Mesendoderm (in vitro differentiated cells): ENCODE measurements around the gene PLCL1.
A peak's percentile ranks its signal among the peaks of the same experiment; 100 is the strongest.

ENCODE experiments used
- DNase-seq: peaks from one replicate; pipeline ENCODE4 v3.0.0; 2013
- H2AK5ac ChIP-seq: 2 replicates; pipeline ENCODE4 v1.6.1; 2013; ENCODE audit warnings: low read length, inconsistent platforms
- H2BK120ac ChIP-seq: 2 replicates; pipeline ENCODE4 v1.6.1; 2013; ENCODE audit warnings: low read depth, mild to moderate bottlenecking, low read length, moderate library complexity, mixed read lengths
- H2BK15ac ChIP-seq: replicated peaks from 2 replicates; pipeline ENCODE4 v1.6.1; 2013; ENCODE audit warnings: low read depth, mild to moderate bottlenecking, moderate library complexity
- H2BK5ac ChIP-seq: 2 replicates; pipeline ENCODE4 v1.6.1; 2013; ENCODE audit warnings: low read length, inconsistent platforms
- H3K18ac ChIP-seq: 2 replicates; pipeline ENCODE4 v1.6.1; 2013; ENCODE audit warnings: mild to moderate bottlenecking, low read length, mixed read lengths
- H3K23ac ChIP-seq: one replicate; pipeline ENCODE4 v1.6.1; 2013; ENCODE audit warnings: low read length
- H3K27ac ChIP-seq: 2 replicates; pipeline ENCODE4 v1.5.1; 2013; ENCODE audit warnings: low read depth, mild to moderate bottlenecking, inconsistent platforms, low read length, moderate library complexity
- H3K27me3 ChIP-seq: 2 replicates; pipeline ENCODE4 v1.6.1; 2013; ENCODE audit warnings: low read length, control low read depth, mild to moderate bottlenecking, inconsistent platforms; ENCODE audit not compliant: insufficient read depth, poor library complexity
- H3K36me3 ChIP-seq: 2 replicates; pipeline ENCODE4 v1.6.1; 2013; ENCODE audit warnings: low read length, inconsistent platforms; ENCODE audit not compliant: control insufficient read depth, insufficient read depth
- H3K4ac ChIP-seq: one replicate; pipeline ENCODE4 v1.6.1; 2013; ENCODE audit warnings: low read depth, mild to moderate bottlenecking, low read length, moderate library complexity
- H3K4me1 ChIP-seq: 2 replicates; pipeline ENCODE4 v1.6.1; 2013; ENCODE audit warnings: low read depth, low read length, inconsistent platforms; ENCODE audit not compliant: control insufficient read depth
- H3K4me2 ChIP-seq: 2 replicates; pipeline ENCODE4 v1.6.1; 2013; ENCODE audit warnings: low read length
- H3K4me3 ChIP-seq: 2 replicates; pipeline ENCODE4 v1.5.1; 2013; ENCODE audit warnings: mild to moderate bottlenecking, low read length
- H3K56ac ChIP-seq: one replicate; pipeline ENCODE4 v1.6.1; 2013; ENCODE audit warnings: low read length
- H3K79me1 ChIP-seq: 2 replicates; pipeline ENCODE4 v1.6.1; 2013; ENCODE audit warnings: low read length, inconsistent platforms
- H3K79me2 ChIP-seq: 2 replicates; pipeline ENCODE4 v1.6.1; 2013; ENCODE audit warnings: mild to moderate bottlenecking, low read length; ENCODE audit not compliant: control insufficient read depth, insufficient read depth
- H3K9ac ChIP-seq: 2 replicates; pipeline ENCODE4 v1.6.1; 2013; ENCODE audit warnings: low read length, inconsistent platforms
- H4K5ac ChIP-seq: one replicate; pipeline ENCODE4 v1.6.1; 2013; ENCODE audit warnings: low read length
- H4K8ac ChIP-seq: one replicate; pipeline ENCODE4 v1.6.1; 2013; ENCODE audit warnings: low read depth, mild to moderate bottlenecking, control low read depth, low read length, moderate library complexity
- WGBS: extraction: QIAGEN DNeasy Blood & Tissue Kit; methylation state at CpG from one replicate; pipeline ENCODE4 v1.1.7; 2013; ENCODE audit warnings: low lambda C conversion rate, missing lambda C conversion rate; ENCODE audit not compliant: insufficient coverage; ENCODE audit errors: extremely low coverage; 5-methylcytosine and 5-hydroxymethylcytosine counted together

Gene PLCL1

GRCh38 chr2:198055716-198056115, 251.3 kb downstream of the PLCL1 start:
- no peaks in the 10 kb centered on the region for H3K79me2 ChIP-seq
- H3K56ac ChIP-seq: no peak overlapping the region
- DNase-seq: peak; percentile 19
- no peak overlapping the region for H4K5ac ChIP-seq
- H3K18ac ChIP-seq: no peak overlapping the region
- no peaks in the 10 kb centered on the region for H3K36me3 ChIP-seq
- no peak overlapping the region for H3K4me3 ChIP-seq
- no peak overlapping the region for H2BK5ac ChIP-seq
- no peak overlapping the region for H3K4me2 ChIP-seq
- no peak overlapping the region for H2BK15ac ChIP-seq
- H3K4ac ChIP-seq: no peak overlapping the region
- H3K79me1 ChIP-seq: no peaks in the 10 kb centered on the region
- no peak overlapping the region for H4K8ac ChIP-seq
- H3K23ac ChIP-seq: no peak overlapping the region
- no peaks in the 10 kb centered on the region for H3K27me3 ChIP-seq
- H2AK5ac ChIP-seq: no peak overlapping the region
- no peak overlapping the region for H3K9ac ChIP-seq
- no peaks in the 10 kb centered on the region for H3K4me1 ChIP-seq
- no peak overlapping the region for H2BK120ac ChIP-seq
- WGBS: no CpG with 5 or more reads among the region's 2 CpGs
- no peak overlapping the region for H3K27ac ChIP-seq

DNA sequence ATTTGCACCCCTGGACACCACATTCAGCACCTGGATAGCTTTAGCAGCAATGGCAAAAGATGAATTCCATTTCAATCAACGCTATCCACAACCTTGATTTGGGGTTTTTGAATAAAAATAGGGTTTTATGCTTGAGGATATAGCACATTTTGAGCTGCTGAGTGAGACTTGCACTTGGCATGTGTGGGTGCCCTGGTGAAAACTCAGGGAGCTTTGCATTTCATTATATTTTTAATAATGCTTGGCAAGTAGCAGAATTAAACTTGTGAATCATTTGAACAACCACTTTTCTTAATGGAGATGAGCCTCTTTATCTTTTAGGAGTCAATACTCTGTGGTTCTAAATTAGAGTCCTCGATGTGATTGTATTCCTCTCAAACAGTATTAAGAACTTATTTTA, 252.4 kb downstream of the PLCL1 start:
- Histone ChIP-seq H3K79me1 (no peaks in the 10 kb centered on the region), H3K4me2 (no peak overlapping the region), H3K18ac (no peak overlapping the region), H3K9ac (no peak overlapping the region), H2BK15ac (no peak overlapping the region), H3K4me1 (no peaks in the 10 kb centered on the region), H4K5ac (no peak overlapping the region), H2BK120ac (no peak overlapping the region), H3K4ac (no peak overlapping the region), H3K56ac (no peak overlapping the region), H3K79me2 (no peaks in the 10 kb centered on the region), H3K23ac (no peak overlapping the region), H3K27me3 (no peaks in the 10 kb centered on the region), H3K4me3 (no peak overlapping the region), H4K8ac (no peak overlapping the region), H3K36me3 (no peaks in the 10 kb centered on the region), H2AK5ac (no peak overlapping the region), H2BK5ac (no peak overlapping the region), H3K27ac (no peak overlapping the region)
- WGBS: no CpG with 5 or more reads among the region's 2 CpGs
- no peak for DNase-seq

GRCh38 chr2:198059800-198060199, 255.4 kb downstream of the PLCL1 start:
- WGBS: no CpG with 5 or more reads among the region's 7 CpGs
- no peak overlapping the region for H3K4me2 ChIP-seq
- no peak overlapping the region for H2BK120ac ChIP-seq

GRCh38 chr2:198060277-198060676, 255.9 kb downstream of the PLCL1 start:
- H3K27me3 ChIP-seq: no peaks in the 10 kb centered on the region
- H3K27ac ChIP-seq: no peak overlapping the region
- no peak overlapping the region for H3K23ac ChIP-seq
- no peaks in the 10 kb centered on the region for H3K4me1 ChIP-seq
- no peak overlapping the region for H3K56ac ChIP-seq
- H2BK120ac ChIP-seq: no peak overlapping the region
- H2BK5ac ChIP-seq: no peak overlapping the region
- H4K5ac ChIP-seq: no peak overlapping the region
- H2BK15ac ChIP-seq: no peak overlapping the region
- H3K9ac ChIP-seq: no peak overlapping the region
- H3K18ac ChIP-seq: no peak overlapping the region
- H3K4ac ChIP-seq: no peak overlapping the region
- no peak overlapping the region for H3K4me2 ChIP-seq
- no peak for DNase-seq
- H3K36me3 ChIP-seq: no peaks in the 10 kb centered on the region
- H3K79me2 ChIP-seq: no peaks in the 10 kb centered on the region
- no peak overlapping the region for H4K8ac ChIP-seq
- no peak overlapping the region for H3K4me3 ChIP-seq
- no peak overlapping the region for H2AK5ac ChIP-seq
- H3K79me1 ChIP-seq: no peaks in the 10 kb centered on the region
- WGBS: no CpG with 5 or more reads among the region's 2 CpGs

More at GRCh38 chr2:198059800-198060199, 255.4 kb downstream of the PLCL1 start:
- H3K23ac ChIP-seq: no peak overlapping the region
- no peak overlapping the region for H3K9ac ChIP-seq
- no peak overlapping the region for H2BK15ac ChIP-seq
- no peak overlapping the region for H4K8ac ChIP-seq
- no peaks in the 10 kb centered on the region for H3K36me3 ChIP-seq
- H3K79me2 ChIP-seq: no peaks in the 10 kb centered on the region
- H3K27me3 ChIP-seq: no peaks in the 10 kb centered on the region
- no peak overlapping the region for H3K4me3 ChIP-seq
- no peak overlapping the region for H2AK5ac ChIP-seq
- H3K27ac ChIP-seq: no peak overlapping the region
- H3K79me1 ChIP-seq: no peaks in the 10 kb centered on the region
- DNase-seq: no peak
- H4K5ac ChIP-seq: no peak overlapping the region
- H3K4ac ChIP-seq: no peak overlapping the region
- no peak overlapping the region for H3K56ac ChIP-seq
- no peak overlapping the region for H3K18ac ChIP-seq
- no peak overlapping the region for H2BK5ac ChIP-seq
- no peaks in the 10 kb centered on the region for H3K4me1 ChIP-seq

DNA sequence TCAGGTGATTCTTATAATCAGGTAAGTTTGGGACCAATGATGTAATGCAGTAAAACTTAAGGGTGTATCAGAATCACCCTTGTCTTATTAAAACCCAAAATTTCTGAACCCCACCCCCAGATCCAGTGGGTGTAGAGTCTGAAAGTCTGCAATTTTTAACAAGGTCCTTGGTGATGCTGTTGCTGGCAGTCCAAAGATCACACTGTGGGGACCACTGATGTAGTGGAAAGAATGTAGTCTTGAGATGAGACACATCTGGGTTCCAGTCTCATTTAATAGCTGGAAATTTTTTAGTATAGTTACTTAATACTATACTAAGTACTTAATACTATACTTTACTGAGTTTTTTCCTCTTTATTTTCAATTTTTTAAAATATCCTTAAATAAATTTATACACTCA, 258.4 kb downstream of the PLCL1 start:
- Histone ChIP-seq H2BK120ac (no peak overlapping the region), H3K79me1 (no peaks in the 10 kb centered on the region), H3K4ac (no peak overlapping the region), H3K27me3 (no peaks in the 10 kb centered on the region), H3K9ac (no peak overlapping the region), H3K4me2 (no peak overlapping the region), H3K23ac (no peak overlapping the region), H4K5ac (no peak overlapping the region), H3K36me3 (no peaks in the 10 kb centered on the region), H2BK5ac (no peak overlapping the region), H3K56ac (no peak overlapping the region), H3K27ac (no peak overlapping the region), H3K4me3 (no peak overlapping the region), H3K18ac (no peak overlapping the region), H3K4me1 (no peaks in the 10 kb centered on the region), H3K79me2 (no peaks in the 10 kb centered on the region), H2BK15ac (no peak overlapping the region), H2AK5ac (no peak overlapping the region), H4K8ac (no peak overlapping the region)
- no peak for DNase-seq

DNA sequence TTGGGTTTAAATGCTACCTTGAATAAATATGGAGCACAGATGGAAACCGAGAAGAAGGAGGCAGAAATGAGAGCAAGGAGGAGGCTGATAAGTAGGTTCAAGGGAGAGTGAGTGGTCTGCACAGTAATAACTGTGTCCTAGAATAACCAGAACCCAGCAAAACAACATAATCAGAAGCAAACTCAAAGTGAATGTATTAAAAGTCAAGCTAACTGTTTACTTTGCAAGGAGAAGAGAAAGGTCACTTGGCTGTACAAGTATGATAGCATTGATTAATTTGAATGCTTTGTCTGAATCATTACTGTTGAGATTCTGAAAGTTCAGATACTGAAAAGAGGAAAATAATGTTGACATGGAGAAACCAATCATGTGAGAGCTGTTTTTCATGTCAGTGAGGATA, 258.8 kb downstream of the PLCL1 start:
- Histone ChIP-seq H3K4ac (no peak overlapping the region), H2BK5ac (no peak overlapping the region), H3K18ac (no peak overlapping the region), H3K36me3 (no peaks in the 10 kb centered on the region), H2BK15ac (no peak overlapping the region), H3K79me2 (no peaks in the 10 kb centered on the region), H3K9ac (no peak overlapping the region), H3K27ac (no peak overlapping the region), H3K4me2 (no peak overlapping the region), H2BK120ac (no peak overlapping the region), H3K27me3 (no peaks in the 10 kb centered on the region), H3K4me3 (no peak overlapping the region), H3K23ac (no peak overlapping the region), H3K79me1 (no peaks in the 10 kb centered on the region), H3K4me1 (no peaks in the 10 kb centered on the region), H4K8ac (no peak overlapping the region), H4K5ac (no peak overlapping the region), H2AK5ac (no peak overlapping the region), H3K56ac (no peak overlapping the region)
- WGBS: no CpG with 5 or more reads among the region's 1 CpG
- no peak for DNase-seq
